Calu3 (cell line): ENCODE results near the gene PIH1D2. TPM values are rescaled to one million over a fixed set of nuclear protein-coding genes. Genes with fewer than 3 reads are reported as not detected.

Source experiments
- BruUV-seq: library from RNA; stranded (reverse); fragments of 400-500 nt; replicated peaks from 2 replicates; lab custom pipeline; 2021; lab: Mats Ljungman, UMichigan
- CTCF ChIA-PET: fragments of 300-600 bp; sonication (Branson Sonifier 250); formaldehyde crosslinking; loops from one replicate; lab custom pipeline; 2022; ENCODE audit warnings: antibody characterized with exemption; lab: Charles Lee
- DNase-seq: peaks from one replicate; pipeline ENCODE4 v3.0.0; 2022
- H3K27ac Mint-ChIP-seq: one replicate; pipeline ENCODE4 v1.8.0; 2022; ENCODE audit warnings: mixed read lengths; ENCODE audit not compliant: unreplicated experiment
- H3K27me3 Mint-ChIP-seq: one replicate; pipeline ENCODE4 v1.8.0; 2022; ENCODE audit warnings: mixed read lengths; ENCODE audit not compliant: unreplicated experiment
- H3K36me3 Mint-ChIP-seq: one replicate; pipeline ENCODE4 v1.8.0; 2022; ENCODE audit warnings: mild to moderate bottlenecking, moderate library complexity, mixed read lengths; ENCODE audit not compliant: insufficient read depth, unreplicated experiment
- H3K4me1 Mint-ChIP-seq: one replicate; pipeline ENCODE4 v1.8.0; 2022; ENCODE audit warnings: mild to moderate bottlenecking, low read depth, mixed read lengths; ENCODE audit not compliant: unreplicated experiment
- H3K4me3 Mint-ChIP-seq: one replicate; pipeline ENCODE4 v1.8.0; 2022; ENCODE audit warnings: mild to moderate bottlenecking, low read depth, moderate library complexity, mixed read lengths; ENCODE audit not compliant: unreplicated experiment
- H3K9me3 Mint-ChIP-seq: one replicate; pipeline ENCODE4 v1.8.0; 2022; ENCODE audit warnings: low read depth, mixed read lengths; ENCODE audit not compliant: unreplicated experiment
- intact Hi-C: fragments of 100-400 bp; cut with micrococcal nuclease; formaldehyde crosslinking; loops from one replicate; pipeline ENCODE4 v1.10.0; 2022; ENCODE audit not compliant: unreplicated experiment
- total RNA-seq: library from RNA; stranded (reverse); gene quantifications from 2 replicates; pipeline ENCODE4 v1.2.3, GENCODE V29; 2022
- TF ChIP-seq, protein P1 (sequence below): fragments of 200-600 bp; IDR thresholded peaks from one replicate; pipeline ENCODE4 v1.8.0; 2022; ENCODE audit warnings: antibody characterized with exemption; ENCODE audit not compliant: unreplicated experiment

Gene PIH1D2
- total RNA-seq, 1 experiment from 2014 or later: 1.6 TPM

- H3K4me3 Mint-ChIP-seq: no peak overlapping the region
- no peak for DNase-seq
- intact Hi-C loops: no loop called here
- CTCF ChIA-PET: no interaction called here
- H3K9me3 Mint-ChIP-seq: no peaks in the 10 kb centered on the region
- TF ChIP-seq, protein P1, sequence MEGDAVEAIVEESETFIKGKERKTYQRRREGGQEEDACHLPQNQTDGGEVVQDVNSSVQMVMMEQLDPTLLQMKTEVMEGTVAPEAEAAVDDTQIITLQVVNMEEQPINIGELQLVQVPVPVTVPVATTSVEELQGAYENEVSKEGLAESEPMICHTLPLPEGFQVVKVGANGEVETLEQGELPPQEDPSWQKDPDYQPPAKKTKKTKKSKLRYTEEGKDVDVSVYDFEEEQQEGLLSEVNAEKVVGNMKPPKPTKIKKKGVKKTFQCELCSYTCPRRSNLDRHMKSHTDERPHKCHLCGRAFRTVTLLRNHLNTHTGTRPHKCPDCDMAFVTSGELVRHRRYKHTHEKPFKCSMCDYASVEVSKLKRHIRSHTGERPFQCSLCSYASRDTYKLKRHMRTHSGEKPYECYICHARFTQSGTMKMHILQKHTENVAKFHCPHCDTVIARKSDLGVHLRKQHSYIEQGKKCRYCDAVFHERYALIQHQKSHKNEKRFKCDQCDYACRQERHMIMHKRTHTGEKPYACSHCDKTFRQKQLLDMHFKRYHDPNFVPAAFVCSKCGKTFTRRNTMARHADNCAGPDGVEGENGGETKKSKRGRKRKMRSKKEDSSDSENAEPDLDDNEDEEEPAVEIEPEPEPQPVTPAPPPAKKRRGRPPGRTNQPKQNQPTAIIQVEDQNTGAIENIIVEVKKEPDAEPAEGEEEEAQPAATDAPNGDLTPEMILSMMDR: no peak
- BruUV-seq: no TSS peak
- H3K27ac Mint-ChIP-seq: no peak overlapping the region
- H3K4me1 Mint-ChIP-seq: peaks cover 11% of the 10 kb centered on the region
- H3K27me3 Mint-ChIP-seq: no peaks in the 10 kb centered on the region
- peaks cover 24% of the 10 kb centered on the region for H3K36me3 Mint-ChIP-seq
Measured at GRCh38 chr11:112042961-112043304, 30.9 kb downstream of the PIH1D2 start.

- DNase-seq: no peak
- TF ChIP-seq, protein P1: no peak
- H3K36me3 Mint-ChIP-seq: peaks cover 24% of the 10 kb centered on the region
- CTCF ChIA-PET: no interaction called here
- no peaks in the 10 kb centered on the region for H3K9me3 Mint-ChIP-seq
- H3K4me3 Mint-ChIP-seq: no peak overlapping the region
- intact Hi-C loops: no loop called here
- no peak overlapping the region for H3K27ac Mint-ChIP-seq
- no TSS peak for BruUV-seq
- no peaks in the 10 kb centered on the region for H3K27me3 Mint-ChIP-seq
- H3K4me1 Mint-ChIP-seq: peaks cover 11% of the 10 kb centered on the region
Measured at GRCh38 chr11:112042161-112042960, 31.5 kb downstream of the PIH1D2 start.

DNA sequence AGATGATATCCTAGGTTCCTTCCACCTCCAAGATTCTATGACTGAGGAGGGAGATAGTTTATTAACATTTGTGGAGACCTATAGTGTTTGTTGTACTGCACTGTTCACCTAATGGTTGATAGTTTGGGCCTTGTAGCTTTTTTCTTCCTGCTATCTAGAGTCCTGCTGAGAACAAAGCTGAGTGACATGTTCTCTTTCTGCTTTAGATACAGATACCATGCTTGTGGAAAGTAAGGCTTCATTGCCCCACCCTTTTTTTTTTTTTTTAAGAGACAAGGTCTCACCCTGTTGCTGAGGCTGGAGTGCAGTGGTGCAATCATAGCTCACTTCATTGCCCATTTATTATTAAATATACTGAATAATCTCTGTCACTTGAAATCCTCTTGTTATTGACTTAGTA, 36.3 kb downstream of the PIH1D2 start:
- intact Hi-C loops: no loop called here
- Mint-ChIP-seq H3K4me1 (peaks cover 6% of the 10 kb centered on the region), H3K27me3 (no peaks in the 10 kb centered on the region), H3K9me3 (no peaks in the 10 kb centered on the region), H3K27ac (no peak overlapping the region), H3K4me3 (no peak overlapping the region), H3K36me3 (peaks cover 10% of the 10 kb centered on the region)
- no TSS peak for BruUV-seq
- no peak for DNase-seq
- TF ChIP-seq, protein P1: no peak
- CTCF ChIA-PET: interaction anchor here (0.8 kb wide), 1 partner anchor 11 kb away, joined by 6 read pairs; no protein-coding TSS in a partner anchor

GRCh38 chr11:112033902-112034301, 39.9 kb downstream of the PIH1D2 start:
- CTCF ChIA-PET: no interaction called here
- TF ChIP-seq, protein P1: no peak
- Mint-ChIP-seq H3K27ac (no peak overlapping the region), H3K4me3 (no peak overlapping the region), H3K9me3 (no peaks in the 10 kb centered on the region), H3K36me3 (peaks cover 10% of the 10 kb centered on the region), H3K27me3 (no peaks in the 10 kb centered on the region), H3K4me1 (no peaks in the 10 kb centered on the region)
- BruUV-seq: no TSS peak
- DNase-seq: no peak
- intact Hi-C loops: no loop called here
